Hepatocyte (in vitro differentiated cells): ENCODE results near the gene ARL2BP. TPM values are rescaled to one million over a fixed set of nuclear protein-coding genes. Genes with fewer than 3 reads are reported as not detected.

Source experiments
- DNase-seq: peaks from one replicate; pipeline ENCODE4 v3.0.0-alpha.2; 2016; ENCODE audit warnings: low spot score
- H2AFZ ChIP-seq: fragments of 200-600 bp; sonication (generic); 2 replicates; pipeline ENCODE4 v1.6.0; 2016; ENCODE audit warnings: antibody characterized with exemption, mild to moderate bottlenecking
- H3K27ac ChIP-seq: fragments of 200-600 bp; sonication (generic); 2 replicates; pipeline ENCODE4 v1.5.1; 2016; ENCODE audit warnings: mild to moderate bottlenecking
- H3K27me3 ChIP-seq: fragments of 200-600 bp; sonication (generic); 2 replicates; pipeline ENCODE4 v1.6.1; 2016
- H3K36me3 ChIP-seq: fragments of 200-600 bp; sonication (generic); replicated peaks from 2 replicates; pipeline ENCODE4 v1.5.1; 2016; ENCODE audit warnings: low read depth; ENCODE audit not compliant: insufficient read depth
- H3K4me1 ChIP-seq: fragments of 200-600 bp; sonication (generic); 2 replicates; pipeline ENCODE4 v1.5.1; 2016; ENCODE audit warnings: mild to moderate bottlenecking, moderate library complexity; ENCODE audit not compliant: insufficient read depth
- H3K4me2 ChIP-seq: fragments of 200-600 bp; sonication (generic); 2 replicates; pipeline ENCODE4 v1.6.0; 2016
- H3K4me3 ChIP-seq: fragments of 200-600 bp; sonication (generic); 2 replicates; pipeline ENCODE4 v1.5.1; 2016; ENCODE audit warnings: mild to moderate bottlenecking
- H3K79me2 ChIP-seq: fragments of 200-600 bp; sonication (generic); 2 replicates; pipeline ENCODE4 v1.6.0; 2017; ENCODE audit warnings: mild to moderate bottlenecking
- H3K9me2 ChIP-seq: fragments of 200-600 bp; sonication (generic); replicated peaks from 2 replicates; pipeline ENCODE4 v1.6.0; 2017; ENCODE audit warnings: mild to moderate bottlenecking; ENCODE audit not compliant: insufficient read depth
- H3K9me3 ChIP-seq: fragments of 200-600 bp; sonication (generic); 2 replicates; pipeline ENCODE4 v1.5.1; 2016; ENCODE audit warnings: low read depth, mild to moderate bottlenecking
- H4K20me1 ChIP-seq: fragments of 200-600 bp; sonication (generic); 2 replicates; pipeline ENCODE4 v1.6.0; 2016; ENCODE audit warnings: mild to moderate bottlenecking; ENCODE audit not compliant: insufficient read depth, poor library complexity, severe bottlenecking
- EZH2 ChIP-seq: fragments of 200-600 bp; sonication (generic); IDR thresholded peaks from 2 replicates; pipeline ENCODE4 v1.6.1; 2016; ENCODE audit warnings: antibody characterized with exemption, mild to moderate bottlenecking, borderline replicate concordance
- EZH2phosphoT487 ChIP-seq: fragments of 200-600 bp; sonication (generic); IDR thresholded peaks from one replicate; pipeline ENCODE4 v1.6.1; 2018; ENCODE audit warnings: antibody characterized with exemption, mild to moderate bottlenecking, low read depth, moderate library complexity; ENCODE audit not compliant: unreplicated experiment, severe bottlenecking
- WGBS: methylation state at CpG from one replicate; pipeline ENCODE4 v1.1.6; 2016; ENCODE audit warnings: low lambda C conversion rate; ENCODE audit errors: missing lambda C conversion rate; 5-methylcytosine and 5-hydroxymethylcytosine counted together
- polyA plus RNA-seq: library from polyadenylated mRNA; unstranded; fragments of >200 nt; fragmentation: Nextera tagmentation; extraction: Ambion mirVana; gene quantifications from 2 replicates; pipeline ENCODE4 v1.2.1, GENCODE V29; 2016
- total RNA-seq: library from RNA; depleted of rRNA; stranded (reverse); fragments of >200 nt; gene quantifications from 2 replicates; pipeline ENCODE4 v1.2.3, GENCODE V29; 2014
- TF ChIP-seq, protein P1 (sequence below): fragments of 200-600 bp; sonication (generic); IDR thresholded peaks from 2 replicates; pipeline ENCODE4 v1.5.1; 2016; ENCODE audit warnings: antibody characterized with exemption, mild to moderate bottlenecking; ENCODE audit not compliant: poor library complexity

ARL2BP gene
- total and polyA plus RNA-seq, 2 experiments from 2014 or later: 102 to 105 TPM

DNA sequence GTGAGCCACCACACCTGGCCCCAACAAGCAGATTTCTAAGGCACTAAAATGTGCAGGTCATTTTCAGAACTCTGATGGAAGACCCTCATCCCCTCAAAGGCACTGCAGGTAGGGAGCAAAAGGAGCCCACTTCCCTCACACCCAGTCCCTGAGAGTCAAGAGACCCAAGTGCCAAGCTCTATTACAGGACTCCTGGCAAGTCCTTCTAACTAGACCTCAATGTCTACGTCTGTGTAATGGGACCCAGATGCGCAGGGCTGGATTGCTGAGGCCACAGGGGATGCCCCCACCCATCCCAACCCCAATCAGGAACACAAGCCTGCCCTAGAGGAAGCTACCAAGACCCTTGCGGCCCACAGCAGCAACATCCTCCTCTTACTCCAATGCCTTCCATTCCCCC, 36.7 kb downstream of the ARL2BP start:
- no peak for DNase-seq
- H3K79me2 ChIP-seq: peaks cover 44% of the 10 kb centered on the region
- no peak for TF ChIP-seq EZH2phosphoT487
- TF ChIP-seq, protein P1, sequence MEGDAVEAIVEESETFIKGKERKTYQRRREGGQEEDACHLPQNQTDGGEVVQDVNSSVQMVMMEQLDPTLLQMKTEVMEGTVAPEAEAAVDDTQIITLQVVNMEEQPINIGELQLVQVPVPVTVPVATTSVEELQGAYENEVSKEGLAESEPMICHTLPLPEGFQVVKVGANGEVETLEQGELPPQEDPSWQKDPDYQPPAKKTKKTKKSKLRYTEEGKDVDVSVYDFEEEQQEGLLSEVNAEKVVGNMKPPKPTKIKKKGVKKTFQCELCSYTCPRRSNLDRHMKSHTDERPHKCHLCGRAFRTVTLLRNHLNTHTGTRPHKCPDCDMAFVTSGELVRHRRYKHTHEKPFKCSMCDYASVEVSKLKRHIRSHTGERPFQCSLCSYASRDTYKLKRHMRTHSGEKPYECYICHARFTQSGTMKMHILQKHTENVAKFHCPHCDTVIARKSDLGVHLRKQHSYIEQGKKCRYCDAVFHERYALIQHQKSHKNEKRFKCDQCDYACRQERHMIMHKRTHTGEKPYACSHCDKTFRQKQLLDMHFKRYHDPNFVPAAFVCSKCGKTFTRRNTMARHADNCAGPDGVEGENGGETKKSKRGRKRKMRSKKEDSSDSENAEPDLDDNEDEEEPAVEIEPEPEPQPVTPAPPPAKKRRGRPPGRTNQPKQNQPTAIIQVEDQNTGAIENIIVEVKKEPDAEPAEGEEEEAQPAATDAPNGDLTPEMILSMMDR: no peak
- TF ChIP-seq EZH2: no peak
- no peaks in the 10 kb centered on the region for H3K9me2 ChIP-seq
- no peak overlapping the region for H3K27ac ChIP-seq
- H4K20me1 ChIP-seq: no peaks in the 10 kb centered on the region
- H3K4me1 ChIP-seq: peaks cover 17% of the 10 kb centered on the region
- H3K4me3 ChIP-seq: no peak overlapping the region
- peaks cover 3% of the 10 kb centered on the region for H3K27me3 ChIP-seq
- H3K9me3 ChIP-seq: no peaks in the 10 kb centered on the region
- H3K4me2 ChIP-seq: peak overlapping the region; percentile 97
- no peak overlapping the region for H2AFZ ChIP-seq
- no peaks in the 10 kb centered on the region for H3K36me3 ChIP-seq
- 96% methylated on average over 3 of the region's 3 CpGs for WGBS

DNA sequence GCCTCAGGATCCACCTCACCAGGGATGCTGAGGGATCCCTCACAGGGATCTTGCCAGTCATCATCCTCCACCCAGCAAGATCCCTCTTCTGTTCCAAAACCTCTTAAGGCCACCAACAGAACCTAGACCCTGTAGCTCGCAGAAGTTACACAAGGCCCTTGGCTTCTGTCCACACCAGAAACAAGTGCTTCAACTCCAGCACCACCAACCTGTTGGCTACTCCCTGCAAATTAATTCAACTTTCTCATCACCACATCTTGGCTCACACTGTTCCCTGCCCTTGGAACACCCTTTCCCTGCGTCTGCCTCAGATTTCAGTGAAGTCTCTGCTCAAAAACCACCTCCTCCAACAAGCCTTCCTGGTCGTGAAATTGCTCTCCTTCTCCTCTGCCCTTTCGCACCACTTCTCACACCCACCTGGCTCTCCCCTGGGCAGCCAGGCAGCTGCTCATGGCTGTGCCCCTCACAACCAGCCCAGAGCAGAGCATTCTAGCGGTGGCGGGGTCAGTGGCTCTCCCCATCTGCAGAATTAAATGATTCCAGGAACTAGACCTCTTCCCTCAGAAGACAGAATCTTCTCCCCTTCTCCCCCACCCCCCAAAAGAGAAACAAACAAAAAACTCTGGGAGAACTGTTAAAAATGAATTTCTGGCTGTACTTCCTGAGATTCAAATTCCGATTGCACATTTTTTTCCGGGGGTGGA, 37.6 kb downstream of the ARL2BP start:
- DNase-seq: no peak
- Histone ChIP-seq H3K4me1 (peaks cover 12% of the 10 kb centered on the region), H3K9me2 (no peaks in the 10 kb centered on the region), H3K4me2 (peak overlapping the region; percentile 97), H3K27ac (peak overlapping the region; percentile 82), H4K20me1 (no peaks in the 10 kb centered on the region), H3K79me2 (peaks cover 38% of the 10 kb centered on the region), H3K36me3 (no peaks in the 10 kb centered on the region), H3K4me3 (no peak overlapping the region), H2AFZ (no peak overlapping the region), H3K9me3 (no peaks in the 10 kb centered on the region), H3K27me3 (peaks cover 3% of the 10 kb centered on the region)
- TF ChIP-seq EZH2phosphoT487: no peak
- TF ChIP-seq, protein P1: no peak
- TF ChIP-seq EZH2: no peak
- WGBS: 81% methylated on average over 8 of the region's 8 CpGs

DNA sequence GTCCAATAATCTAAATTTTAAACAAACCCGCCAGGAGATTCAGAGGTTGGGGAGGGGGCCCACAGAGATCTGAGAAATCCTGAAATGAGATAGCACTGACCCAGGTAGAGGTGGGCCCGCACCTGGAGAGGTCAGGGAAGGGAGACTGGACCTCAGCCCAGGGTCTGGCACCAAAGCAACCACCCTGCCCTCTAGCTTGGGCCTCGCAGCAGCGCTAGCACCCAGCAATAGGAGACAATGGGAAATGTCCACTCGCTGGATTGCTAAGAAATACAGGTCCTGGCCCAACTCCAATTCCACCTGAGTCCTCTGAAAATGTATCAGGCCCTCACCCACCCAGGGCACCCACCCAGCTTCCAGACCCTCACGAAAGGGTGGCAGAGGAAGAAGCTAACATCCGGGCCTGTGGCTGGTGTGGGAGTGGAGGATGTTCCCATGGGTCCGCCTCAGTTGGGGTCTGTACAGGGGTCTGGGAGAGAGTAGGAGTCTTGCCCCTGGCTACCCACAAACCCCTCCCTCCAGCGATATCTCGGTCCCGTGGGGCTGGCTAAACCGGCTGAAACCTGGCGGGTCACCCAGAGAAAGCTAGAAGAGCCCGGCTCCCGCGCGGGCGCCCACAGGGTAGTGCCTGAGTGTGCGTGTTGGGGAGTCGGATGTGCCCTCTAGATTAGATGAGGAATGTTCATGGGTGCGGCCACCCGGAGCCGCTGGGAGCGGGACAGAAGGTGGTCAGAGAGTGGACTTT, 38.3 kb downstream of the ARL2BP start:
- Histone ChIP-seq H4K20me1 (no peaks in the 10 kb centered on the region), H3K27ac (peak overlapping the region; percentile 82), H2AFZ (peak overlapping the region; percentile 89), H3K9me2 (no peaks in the 10 kb centered on the region), H3K79me2 (peaks cover 32% of the 10 kb centered on the region), H3K4me3 (peak overlapping the region; percentile 60), H3K36me3 (no peaks in the 10 kb centered on the region), H3K4me2 (peak overlapping the region; percentile 97), H3K27me3 (peaks cover 3% of the 10 kb centered on the region), H3K9me3 (no peaks in the 10 kb centered on the region), H3K4me1 (peaks cover 8% of the 10 kb centered on the region)
- 60% methylated on average over 24 of the region's 24 CpGs for WGBS
- peak; percentile 67 for DNase-seq
- TF ChIP-seq, protein P1: no peak
- TF ChIP-seq EZH2 (no peak), EZH2phosphoT487 (no peak)
